ENCODE measurements around the gene TTLL12.

- no peak for TF ChIP-seq CTCF (conservative IDR thresholded peaks at IDR 0.05)
- no peak for TF ChIP-seq EZH2 (IDR thresholded peaks at IDR 0.05; ENCODE audit: low read depth)
These were observed 13.4 kb downstream of the TTLL12 start for GRCh38 chr22:43173566-43173965.
